ENCODE data around the gene FUS. TPM values are rescaled to one million over a fixed set of nuclear protein-coding genes. Genes with fewer than 3 reads are reported as not detected.
"Not testable (repeated sequence)": the region's sequence is repeated elsewhere in the genome, so short reads cannot be mapped to it uniquely, and the experiment has no call there.

FUS gene
- total RNA-seq, 1 experiment from 2014 or later: 481 TPM

- CTCF ChIA-PET: interaction anchor here (0.6 kb wide), 2 partner anchors 8 to 9 kb away, joined by 3 read pairs; no protein-coding TSS in a partner anchor
- no peaks in the 10 kb centered on the region for H3K36me3 Mint-ChIP-seq (ENCODE audit: insufficient read depth, unreplicated experiment)
- no peak overlapping the region for H3K27ac Mint-ChIP-seq (ENCODE audit: low read depth, unreplicated experiment)
- TF ChIP-seq CTCF (IDR thresholded peaks at IDR 0.05; ENCODE audit: unreplicated experiment): no peak
- no peaks in the 10 kb centered on the region for H3K4me1 Mint-ChIP-seq (ENCODE audit: insufficient read depth, unreplicated experiment)
- H3K4me3 Mint-ChIP-seq (ENCODE audit: unreplicated experiment): no peak overlapping the region
- no peaks in the 10 kb centered on the region for H3K9me3 Mint-ChIP-seq (ENCODE audit: unreplicated experiment)
- no TSS peak for BruUV-seq (replicated peaks)
- H3K27me3 Mint-ChIP-seq (ENCODE audit: insufficient read depth, unreplicated experiment): no peaks in the 10 kb centered on the region
- POLR2A ChIA-PET: interaction anchor here (0.6 kb wide), 1 partner anchor 226 kb away, joined by 3 read pairs; no protein-coding TSS in a partner anchor
- intact Hi-C loops (cut with micrococcal nuclease): no loop called here
- DNase-seq (ENCODE audit: unreplicated experiment): no peak
Observed at GRCh38 chr16:31148281-31148728, 31.6 kb upstream of the FUS start.

- no peaks in the 10 kb centered on the region for H3K36me3 Mint-ChIP-seq (ENCODE audit: insufficient read depth, unreplicated experiment)
- H3K27me3 Mint-ChIP-seq (ENCODE audit: insufficient read depth, unreplicated experiment): no peaks in the 10 kb centered on the region
- no peak overlapping the region for H3K27ac Mint-ChIP-seq (ENCODE audit: low read depth, unreplicated experiment)
- CTCF ChIA-PET: interaction anchor here (0.6 to 1.0 kb wide), 2 partner anchors 8 to 167 kb away, joined by 3 read pairs; no protein-coding TSS in a partner anchor
- intact Hi-C loops (cut with micrococcal nuclease): no loop called here
- H3K4me3 Mint-ChIP-seq (ENCODE audit: unreplicated experiment): no peak overlapping the region
- DNase-seq (ENCODE audit: unreplicated experiment): no peak
- no peaks in the 10 kb centered on the region for H3K9me3 Mint-ChIP-seq (ENCODE audit: unreplicated experiment)
- no peak for TF ChIP-seq CTCF (IDR thresholded peaks at IDR 0.05; ENCODE audit: unreplicated experiment)
- BruUV-seq (replicated peaks): no TSS peak
- no peaks in the 10 kb centered on the region for H3K4me1 Mint-ChIP-seq (ENCODE audit: insufficient read depth, unreplicated experiment)
- POLR2A ChIA-PET: no interaction called here
Observed at GRCh38 chr16:31148896-31149295, 31.0 kb upstream of the FUS start.

DNA sequence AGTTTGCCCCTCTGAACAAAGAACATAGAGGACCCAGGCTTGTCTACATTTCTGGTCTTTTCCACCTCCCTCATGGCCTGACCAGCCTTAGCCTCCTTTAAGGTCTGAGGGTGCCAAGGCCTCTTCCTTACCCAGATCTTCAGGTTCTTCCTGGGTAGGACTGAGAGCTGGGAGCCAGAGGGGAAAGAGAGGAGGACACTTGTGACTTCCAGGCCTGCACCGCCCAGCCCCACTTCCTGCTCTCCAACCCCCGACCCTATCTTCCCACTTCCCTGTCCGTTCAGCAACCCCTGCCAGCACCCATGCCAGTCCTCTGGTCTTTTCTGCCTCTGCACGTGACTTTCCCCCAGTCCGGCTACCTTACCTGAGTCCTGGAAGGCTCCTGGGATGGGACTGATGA, 30.6 kb upstream of the FUS start:
- no TSS peak for BruUV-seq (replicated peaks)
- Mint-ChIP-seq H3K27me3 (ENCODE audit: insufficient read depth, unreplicated experiment) (no peaks in the 10 kb centered on the region), H3K4me1 (ENCODE audit: insufficient read depth, unreplicated experiment) (no peaks in the 10 kb centered on the region), H3K9me3 (ENCODE audit: unreplicated experiment) (no peaks in the 10 kb centered on the region), H3K4me3 (ENCODE audit: unreplicated experiment) (no peak overlapping the region), H3K27ac (ENCODE audit: low read depth, unreplicated experiment) (no peak overlapping the region), H3K36me3 (ENCODE audit: insufficient read depth, unreplicated experiment) (no peaks in the 10 kb centered on the region)
- no peak for TF ChIP-seq CTCF (IDR thresholded peaks at IDR 0.05; ENCODE audit: unreplicated experiment)
- ChIA-PET CTCF (interaction anchor here (1.0 kb wide), 1 partner anchor 167 kb away, joined by 3 read pairs; no protein-coding TSS in a partner anchor), POLR2A (no interaction called here)
- intact Hi-C loops (cut with micrococcal nuclease): no loop called here
- DNase-seq (ENCODE audit: unreplicated experiment): no peak

DNA sequence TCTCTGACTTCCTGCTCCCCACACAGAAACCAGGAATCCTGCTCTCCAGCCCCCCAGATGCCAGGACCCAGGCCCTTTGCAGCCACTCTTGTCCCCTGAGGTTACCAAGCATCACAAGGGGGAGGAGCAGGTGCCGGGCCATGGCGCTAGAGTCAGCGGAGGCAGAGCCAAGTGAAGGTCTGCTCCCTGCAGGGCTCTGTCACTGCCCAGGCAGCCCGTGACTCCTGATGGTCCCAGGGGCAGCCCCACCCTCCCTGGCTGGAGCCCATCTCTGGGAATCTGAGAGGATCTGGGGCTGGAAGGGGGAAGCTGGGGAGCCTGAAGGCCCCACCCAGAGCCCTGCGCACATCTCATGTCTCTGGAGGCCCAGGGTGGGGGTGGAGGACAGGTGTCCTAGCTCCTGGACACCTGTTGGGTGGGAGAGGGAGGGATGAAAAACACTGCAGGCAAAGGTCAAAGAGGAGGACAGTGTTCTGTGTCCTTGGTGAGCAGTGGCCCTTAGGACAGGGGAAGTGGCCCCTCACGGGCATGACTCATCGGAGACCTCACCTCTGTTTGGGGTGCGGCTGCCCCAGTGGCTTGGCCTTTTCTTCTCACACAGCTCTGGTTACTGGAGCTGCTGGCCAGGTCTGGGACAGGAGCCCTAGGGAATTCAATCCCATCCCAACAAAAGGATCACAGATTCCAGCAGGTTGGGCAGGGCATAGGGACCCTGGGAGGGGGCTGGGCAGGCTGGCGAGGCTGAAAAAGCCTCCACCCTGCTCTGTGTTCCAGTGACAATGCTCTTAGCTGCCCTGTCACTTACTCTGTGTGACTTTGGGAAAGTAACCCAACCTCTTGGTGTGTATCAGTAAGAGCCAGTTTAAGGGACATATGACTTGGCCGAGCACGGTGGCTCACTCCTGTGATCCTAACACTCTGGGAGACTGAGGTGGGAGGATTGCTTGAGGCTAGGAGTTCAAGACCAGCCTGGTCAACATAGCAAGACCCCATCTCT, 29.7 kb upstream of the FUS start, which contains the start of gene PRSS36:
Gene PRSS36, minus strand, starts transcription at position 173 of the 997 bp plus-strand sequence. Its CDS starts 31 bp downstream, at position 142.
- CTCF ChIA-PET: interaction anchor here (1.0 to 1.8 kb wide), 4 partner anchors 7 to 165 kb away, joined by 4 to 5 read pairs (median 4); partner anchors contain the start of gene HSD3B7
- Mint-ChIP-seq H3K9me3 (ENCODE audit: unreplicated experiment) (no peaks in the 10 kb centered on the region), H3K36me3 (ENCODE audit: insufficient read depth, unreplicated experiment) (no peaks in the 10 kb centered on the region), H3K27me3 (ENCODE audit: insufficient read depth, unreplicated experiment) (no peaks in the 10 kb centered on the region), H3K4me1 (ENCODE audit: insufficient read depth, unreplicated experiment) (no peaks in the 10 kb centered on the region), H3K4me3 (ENCODE audit: unreplicated experiment) (no peak within 1 kb of the TSS), H3K27ac (ENCODE audit: low read depth, unreplicated experiment) (no peak within 1 kb of the TSS)
- TF ChIP-seq CTCF (IDR thresholded peaks at IDR 0.05; ENCODE audit: unreplicated experiment): no peak
- BruUV-seq (replicated peaks): no TSS peak
- intact Hi-C loops (cut with micrococcal nuclease): no loop called here
- POLR2A ChIA-PET: no interaction called here
- DNase-seq (ENCODE audit: unreplicated experiment): no peak

DNA sequence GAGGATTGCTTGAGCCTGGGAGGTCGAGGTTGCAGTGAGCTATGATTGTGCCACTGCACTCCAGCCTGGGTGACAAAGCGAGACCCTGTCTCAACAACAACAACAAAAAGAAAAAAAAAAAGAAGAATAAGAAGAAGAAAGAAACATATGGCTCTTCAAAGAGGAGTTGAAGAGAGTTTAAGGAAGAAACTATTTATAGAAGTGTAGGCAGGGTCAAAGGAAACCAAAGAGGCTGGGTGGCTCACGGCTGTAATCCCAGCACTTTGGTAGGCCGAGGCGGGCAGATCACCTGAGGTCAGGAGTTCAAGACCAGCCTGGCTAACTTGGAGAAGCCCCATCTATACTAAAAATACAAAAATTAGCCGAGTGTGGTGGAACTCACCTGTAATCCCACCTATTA, 29.0 kb upstream of the FUS start:
- H3K4me3 Mint-ChIP-seq (ENCODE audit: unreplicated experiment); DNase-seq (ENCODE audit: unreplicated experiment); H3K27ac Mint-ChIP-seq (ENCODE audit: low read depth, unreplicated experiment); POLR2A ChIA-PET; BruUV-seq (replicated peaks); H3K27me3 Mint-ChIP-seq (ENCODE audit: insufficient read depth, unreplicated experiment); H3K9me3 Mint-ChIP-seq (ENCODE audit: unreplicated experiment); H3K4me1 Mint-ChIP-seq (ENCODE audit: insufficient read depth, unreplicated experiment); intact Hi-C loops (cut with micrococcal nuclease); H3K36me3 Mint-ChIP-seq (ENCODE audit: insufficient read depth, unreplicated experiment): not testable (repeated sequence)
- CTCF ChIA-PET: interaction anchor here (1.0 to 1.8 kb wide), 4 partner anchors 8 to 166 kb away, joined by 4 to 5 read pairs (median 4); partner anchors contain the start of gene HSD3B7
